ENCODE measurements around the gene CCDC138.

CCDC138 gene

GRCh38 chr2:108803045-108803736 is 16.6 kb downstream of the CCDC138 start:
- no peak for DNase-seq (ENCODE audit: extremely low read depth, low read depth)
- H3K4me3 ChIP-seq (replicated peaks; ENCODE audit: low read depth, low read length), result no peak overlapping the region
- TF ChIP-seq CTCF (IDR thresholded peaks at IDR 0.05; ENCODE audit: low read depth, low read length, missing control alignments), result no peak

- H3K4me3 ChIP-seq (replicated peaks; ENCODE audit: low read depth, low read length), result no peak overlapping the region
- DNase-seq (ENCODE audit: extremely low read depth, low read depth), result no peak
- no peak for TF ChIP-seq CTCF (IDR thresholded peaks at IDR 0.05; ENCODE audit: low read depth, low read length, missing control alignments)
These were observed 18.5 kb downstream of the CCDC138 start for GRCh38 chr2:108805032-108805431.

DNA sequence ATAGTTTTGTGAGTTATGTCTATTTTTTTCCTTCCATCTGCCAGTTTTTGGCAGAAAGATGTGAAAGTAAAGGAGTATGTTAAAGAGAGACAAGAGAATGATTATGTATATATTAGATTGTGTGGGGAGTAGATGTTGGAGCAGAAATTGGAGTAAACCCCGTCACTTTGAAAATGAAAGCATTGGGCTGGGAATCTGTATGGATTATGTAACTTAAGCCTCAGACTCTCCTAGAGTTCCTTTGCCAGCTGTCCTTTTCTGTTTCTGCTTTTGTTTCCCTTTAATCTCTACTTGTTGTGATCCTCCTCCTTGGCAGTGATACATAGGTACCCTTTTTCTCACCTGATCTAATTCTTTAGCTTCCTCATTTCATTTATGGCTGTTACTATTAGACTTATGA is 19.2 kb downstream of the CCDC138 start:
- H3K4me3 ChIP-seq (replicated peaks; ENCODE audit: low read depth, low read length), result no peak overlapping the region
- DNase-seq (ENCODE audit: extremely low read depth, low read depth), result no peak
- no peak for TF ChIP-seq CTCF (IDR thresholded peaks at IDR 0.05; ENCODE audit: low read depth, low read length, missing control alignments)

DNA sequence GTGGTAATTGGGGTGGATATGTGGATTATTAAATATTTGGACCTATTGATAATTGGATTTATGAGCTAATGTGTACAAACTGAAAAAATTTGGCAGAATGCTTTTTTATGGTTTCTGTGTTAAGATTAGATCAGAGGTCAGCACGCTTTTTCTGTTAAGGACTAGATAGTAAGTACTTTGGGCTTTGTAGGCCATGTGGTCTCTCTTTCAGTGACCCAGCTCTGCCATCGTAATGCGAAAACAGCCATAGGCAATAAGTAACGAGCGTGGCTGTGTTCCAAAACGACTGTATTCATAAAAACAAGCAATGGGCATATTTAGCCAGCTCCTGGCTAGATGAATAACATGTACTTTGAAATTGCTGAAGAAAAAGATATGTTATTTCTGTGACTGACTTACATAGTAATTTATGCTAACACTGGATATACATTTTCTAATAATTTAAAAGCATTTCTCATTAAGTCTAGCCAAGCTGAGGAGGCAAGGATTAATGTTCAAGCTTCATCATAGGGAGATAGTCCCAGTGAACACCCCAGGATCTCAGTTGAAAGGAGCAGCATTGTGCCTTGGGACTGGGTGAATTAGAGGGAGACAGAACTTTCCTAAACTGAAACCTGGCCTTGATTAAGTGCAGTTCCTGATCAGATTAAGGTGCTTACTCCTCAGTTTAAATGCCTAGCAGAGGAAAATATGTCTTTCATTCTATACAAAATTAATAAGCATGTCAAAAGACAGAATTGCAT is 20.0 kb downstream of the CCDC138 start:
- no peak for TF ChIP-seq CTCF (IDR thresholded peaks at IDR 0.05; ENCODE audit: low read depth, low read length, missing control alignments)
- no peak overlapping the region for H3K4me3 ChIP-seq (replicated peaks; ENCODE audit: low read depth, low read length)
- DNase-seq (ENCODE audit: extremely low read depth, low read depth), result no peak

GRCh38 chr2:108809936-108810335 is 23.4 kb downstream of the CCDC138 start:
- TF ChIP-seq CTCF (IDR thresholded peaks at IDR 0.05; ENCODE audit: low read depth, low read length, missing control alignments), result no peak
- no peak for DNase-seq (ENCODE audit: extremely low read depth, low read depth)
- H3K4me3 ChIP-seq (replicated peaks; ENCODE audit: low read depth, low read length), result no peak overlapping the region

DNA sequence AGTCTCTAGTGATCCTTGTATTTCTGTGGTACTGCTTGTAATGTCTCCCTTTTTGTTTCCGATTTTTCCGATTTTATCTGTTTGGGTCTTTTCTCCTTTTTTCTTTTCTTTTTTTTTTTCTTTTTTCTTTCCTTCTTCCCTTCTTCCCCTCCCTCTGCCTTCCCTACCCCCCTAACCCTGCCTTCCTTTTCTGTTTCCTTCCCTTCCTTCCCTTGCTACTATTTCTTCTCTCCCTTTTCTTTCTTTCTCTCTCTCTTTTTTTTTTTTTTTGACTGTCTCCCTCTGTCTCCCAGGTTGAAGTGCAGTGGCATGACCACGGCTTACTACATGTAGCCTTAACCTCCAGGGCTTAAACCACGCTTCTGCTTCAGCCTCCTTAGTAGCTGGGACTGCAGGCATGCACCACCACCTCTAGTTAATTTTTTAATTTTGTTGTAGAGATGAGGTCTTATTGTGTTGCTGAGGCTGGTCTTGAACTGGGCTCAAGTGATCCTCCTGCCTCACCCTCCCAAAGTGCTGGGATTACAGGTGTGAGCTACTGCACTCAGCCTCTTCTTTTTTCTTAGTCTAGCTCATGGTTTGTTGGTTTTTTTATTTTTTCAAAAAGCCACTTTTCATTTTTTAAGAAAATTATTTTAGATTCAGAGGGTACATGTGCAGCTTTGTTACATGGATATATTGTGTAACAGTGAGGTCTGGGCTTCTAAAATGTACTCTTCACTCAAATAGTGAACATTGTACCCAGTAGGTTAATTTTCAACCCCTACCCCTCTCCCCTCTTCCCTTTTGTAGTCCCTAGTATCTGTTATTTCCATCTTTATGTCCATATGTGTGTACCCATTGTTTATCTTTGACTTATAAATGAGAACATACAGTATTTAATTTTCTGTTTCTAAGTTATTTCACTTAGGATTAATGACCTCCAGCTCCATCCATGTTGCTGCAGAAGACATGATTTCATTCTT is 24.7 kb downstream of the CCDC138 start:
- no peak overlapping the region for H3K4me3 ChIP-seq (replicated peaks; ENCODE audit: low read depth, low read length)
- TF ChIP-seq CTCF (IDR thresholded peaks at IDR 0.05; ENCODE audit: low read depth, low read length, missing control alignments), result no peak
- no peak for DNase-seq (ENCODE audit: extremely low read depth, low read depth)
